ENCODE results near the gene CDH13. TPM values are rescaled to one million over a fixed set of nuclear protein-coding genes. Genes with fewer than 3 reads are reported as not detected.

Gene CDH13
- total RNA-seq, 4 donors from 2014 or later, result 12.5 to 35.9 (median 22.1) TPM

DNA sequence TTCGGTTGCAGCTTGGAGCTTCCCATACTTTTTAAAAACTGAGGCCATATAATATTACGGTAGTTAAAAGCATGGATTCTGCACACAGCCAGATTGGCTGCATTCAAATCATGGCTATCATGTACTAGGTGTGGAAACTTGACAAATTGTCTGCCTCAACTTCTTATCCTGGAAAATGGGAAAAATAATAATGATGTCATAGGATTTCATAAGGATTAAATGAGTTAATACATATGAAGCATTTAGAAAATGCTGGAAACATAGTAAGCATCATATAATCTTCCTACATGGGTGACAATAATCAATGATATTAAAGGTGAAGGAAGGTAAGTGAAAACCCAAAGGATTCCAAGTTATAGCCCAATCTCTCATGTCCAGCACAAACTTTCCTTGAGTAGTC, 592.5 kb downstream of the CDH13 start:
- no peak for ATAC-seq (ENCODE audit: low FRiP score)
- no peak for DNase-seq (ENCODE audit: low spot score)
- TF ChIP-seq, protein P1, sequence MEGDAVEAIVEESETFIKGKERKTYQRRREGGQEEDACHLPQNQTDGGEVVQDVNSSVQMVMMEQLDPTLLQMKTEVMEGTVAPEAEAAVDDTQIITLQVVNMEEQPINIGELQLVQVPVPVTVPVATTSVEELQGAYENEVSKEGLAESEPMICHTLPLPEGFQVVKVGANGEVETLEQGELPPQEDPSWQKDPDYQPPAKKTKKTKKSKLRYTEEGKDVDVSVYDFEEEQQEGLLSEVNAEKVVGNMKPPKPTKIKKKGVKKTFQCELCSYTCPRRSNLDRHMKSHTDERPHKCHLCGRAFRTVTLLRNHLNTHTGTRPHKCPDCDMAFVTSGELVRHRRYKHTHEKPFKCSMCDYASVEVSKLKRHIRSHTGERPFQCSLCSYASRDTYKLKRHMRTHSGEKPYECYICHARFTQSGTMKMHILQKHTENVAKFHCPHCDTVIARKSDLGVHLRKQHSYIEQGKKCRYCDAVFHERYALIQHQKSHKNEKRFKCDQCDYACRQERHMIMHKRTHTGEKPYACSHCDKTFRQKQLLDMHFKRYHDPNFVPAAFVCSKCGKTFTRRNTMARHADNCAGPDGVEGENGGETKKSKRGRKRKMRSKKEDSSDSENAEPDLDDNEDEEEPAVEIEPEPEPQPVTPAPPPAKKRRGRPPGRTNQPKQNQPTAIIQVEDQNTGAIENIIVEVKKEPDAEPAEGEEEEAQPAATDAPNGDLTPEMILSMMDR (IDR thresholded peaks at IDR 0.05), result no peak

DNA sequence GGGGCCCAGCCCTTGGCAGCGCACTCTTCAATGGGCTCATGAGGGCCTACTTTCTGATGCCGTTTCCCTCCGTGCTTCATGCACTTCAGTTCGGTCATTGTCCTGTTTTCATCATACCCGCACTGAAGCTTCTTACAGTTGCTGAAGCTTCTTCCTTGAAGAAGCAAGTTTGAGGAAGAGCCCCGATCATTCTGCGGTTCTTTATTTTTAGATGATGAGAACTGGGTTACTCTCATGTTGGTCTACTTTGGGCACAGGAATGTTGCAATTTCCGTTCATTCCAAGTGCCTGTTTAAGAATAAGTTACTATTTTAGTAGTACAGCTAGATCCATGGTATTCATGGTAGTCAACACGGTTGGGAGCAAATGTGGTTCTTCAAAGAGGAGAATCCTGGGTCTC, 593.3 kb downstream of the CDH13 start:
- ATAC-seq (ENCODE audit: low FRiP score), result no peak
- TF ChIP-seq, protein P1 (IDR thresholded peaks at IDR 0.05), result no peak
- no peak for DNase-seq (ENCODE audit: low spot score)

DNA sequence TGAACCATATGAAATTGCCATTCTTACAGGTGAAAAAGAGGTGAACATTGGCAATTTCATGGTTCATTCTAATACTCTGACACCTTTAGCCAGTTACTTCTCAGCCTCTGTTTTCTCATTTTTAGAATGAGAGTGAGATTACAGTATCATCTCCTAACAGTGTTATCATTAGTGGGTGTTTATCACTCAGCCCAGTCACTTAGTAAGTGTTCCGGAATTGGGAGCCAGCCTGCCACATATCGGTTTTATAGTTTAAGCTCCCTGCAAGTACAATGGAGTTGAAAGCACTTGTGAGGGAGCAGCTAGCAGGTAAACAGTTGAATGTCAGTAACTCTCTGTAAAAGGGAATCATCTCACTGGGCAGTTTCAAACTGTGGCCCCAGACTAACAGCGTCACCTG, 597.9 kb downstream of the CDH13 start:
- TF ChIP-seq, protein P1 (IDR thresholded peaks at IDR 0.05), result no peak
- ATAC-seq (ENCODE audit: low FRiP score) (no peak), DNase-seq (ENCODE audit: low spot score) (no peak)

DNA sequence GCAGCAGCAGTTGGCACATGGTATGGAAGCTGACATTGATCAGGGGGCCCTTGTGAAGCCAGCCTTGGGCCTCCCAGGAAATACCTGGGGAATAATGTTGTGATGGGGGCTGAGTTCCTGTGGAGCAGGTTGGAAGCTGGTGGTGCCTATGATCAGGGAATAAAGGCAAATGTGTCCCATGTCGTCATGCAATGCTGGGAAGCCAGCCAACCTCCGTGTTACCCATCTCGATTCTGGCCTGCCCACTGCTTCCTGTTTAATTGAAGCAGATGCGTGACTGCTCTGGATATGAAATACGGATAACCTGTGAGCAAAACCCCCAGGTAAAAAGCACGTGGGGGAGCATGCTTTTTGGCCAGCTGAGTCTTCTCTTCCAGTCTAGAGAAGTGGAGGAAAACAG, 600.6 kb downstream of the CDH13 start:
- TF ChIP-seq, protein P1 (IDR thresholded peaks at IDR 0.05), result no peak
- DNase-seq (ENCODE audit: low spot score) (no peak), ATAC-seq (ENCODE audit: low FRiP score) (no peak)

DNA sequence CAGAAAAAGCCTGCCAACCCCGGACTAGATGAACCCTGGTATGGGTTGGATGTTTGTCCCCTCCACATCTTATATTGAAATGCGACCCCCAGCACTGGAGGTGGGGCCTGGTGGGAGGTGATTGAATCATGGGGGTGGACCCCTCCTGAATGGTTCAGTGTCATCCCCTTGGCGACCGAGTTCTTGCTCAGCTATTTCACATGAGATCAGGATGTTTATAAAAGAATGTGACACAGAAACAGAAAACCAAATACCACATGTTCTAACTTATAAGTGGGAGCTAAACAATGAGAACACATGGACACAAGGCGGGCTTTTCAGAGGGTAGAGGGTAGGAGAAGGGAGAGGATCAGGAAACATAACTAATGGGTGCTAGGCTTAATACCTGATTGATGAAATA, 605.0 kb downstream of the CDH13 start:
- DNase-seq (ENCODE audit: low spot score) (no peak), ATAC-seq (ENCODE audit: low FRiP score) (no peak)
- TF ChIP-seq, protein P1 (IDR thresholded peaks at IDR 0.05), result no peak

DNA sequence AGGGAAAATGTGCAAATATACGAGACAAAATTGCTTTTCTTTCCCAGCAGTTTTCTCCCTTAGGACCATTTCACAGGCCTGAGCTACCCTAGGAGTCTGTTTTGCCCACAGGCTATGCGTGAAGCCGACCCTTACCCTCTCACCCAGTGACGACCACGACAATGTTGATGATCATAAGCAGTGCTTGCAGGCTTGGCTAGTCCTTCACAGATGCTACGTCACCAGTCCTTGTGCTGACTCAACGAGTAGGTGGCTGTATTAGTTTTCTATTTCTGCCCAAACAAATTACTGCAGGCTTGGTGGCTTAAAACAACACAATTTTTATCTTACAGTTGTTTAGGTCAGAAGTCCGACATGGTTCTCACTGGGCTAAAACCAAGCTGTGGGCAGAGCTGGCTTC, 606.4 kb downstream of the CDH13 start:
- ATAC-seq (ENCODE audit: low FRiP score) (no peak), DNase-seq (ENCODE audit: low spot score) (no peak)
- TF ChIP-seq, protein P1 (IDR thresholded peaks at IDR 0.05), result no peak

DNA sequence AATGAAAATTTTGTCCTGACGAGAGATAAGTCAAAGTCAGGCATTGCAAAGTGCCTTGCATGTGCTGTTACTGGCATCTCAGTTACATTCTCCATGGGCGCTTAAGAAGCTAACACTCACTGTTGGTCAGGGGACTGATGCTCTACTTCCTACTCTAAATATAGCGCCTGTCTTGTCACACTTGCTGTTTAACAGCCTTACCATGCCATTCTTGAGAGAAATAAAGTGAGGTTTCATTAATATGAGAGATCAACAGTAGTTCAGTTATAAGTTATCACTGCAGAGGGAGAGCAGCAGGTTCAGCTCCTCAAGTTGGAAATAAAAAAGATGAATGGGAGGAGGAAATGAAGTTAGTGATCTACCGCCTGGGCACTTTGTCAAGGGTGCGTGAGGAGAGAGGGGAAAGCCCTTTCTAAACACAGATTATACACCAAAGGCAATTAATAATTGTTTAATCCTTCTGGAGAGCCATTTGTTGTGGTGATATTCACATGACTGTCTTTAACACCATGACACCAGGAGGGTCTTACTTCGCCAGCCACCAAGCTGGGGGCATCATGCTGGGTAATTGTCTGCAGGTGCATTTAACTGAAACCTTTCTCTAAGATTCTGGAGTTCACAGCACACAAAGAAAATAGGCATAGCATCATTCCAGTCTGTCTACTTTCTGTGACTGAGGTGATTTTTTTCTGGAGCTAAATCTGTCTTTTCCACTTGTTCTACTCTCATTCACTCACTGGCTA, 612.4 kb downstream of the CDH13 start:
- ATAC-seq (ENCODE audit: low FRiP score), result no peak
- TF ChIP-seq, protein P1 (IDR thresholded peaks at IDR 0.05), result no peak
- DNase-seq (ENCODE audit: low spot score), result no peak
